IMR-90 (cell line): ENCODE measurements around the gene SLC35B4. TPM values are rescaled to one million over a fixed set of nuclear protein-coding genes. Genes with fewer than 3 reads are reported as not detected.
A peak's percentile ranks its signal among the peaks of the same experiment; 100 is the strongest.

Experiments
- ATAC-seq: fragments of 200-7000 bp; cut with Tn5 transposase; 2 replicates; pipeline ENCODE4 v1.9.1; 2020; ENCODE audit warnings: low read depth, mild to moderate bottlenecking, moderate library complexity
- BruUV-seq: library from RNA; stranded (reverse); fragments of 400-500 nt; replicated peaks from 2 replicates; lab custom pipeline; 2021; lab: Mats Ljungman, UMichigan
- CTCF ChIA-PET: fragments of 300-600 bp; formaldehyde crosslinking; extraction: SDS; loops from one replicate; lab custom pipeline; 2021; ENCODE audit warnings: antibody characterized with exemption; lab: Yijun Ruan, JAX
- POLR2A ChIA-PET: fragments of 300-600 bp; sonication (Branson Sonifier 250); formaldehyde crosslinking; loops from one replicate; lab custom pipeline; 2022; ENCODE audit warnings: antibody characterized with exemption; ENCODE audit not compliant: unreplicated experiment; lab: Charles Lee
- DNase-seq: peaks from one replicate; pipeline ENCODE4 v3.0.0; 2013
- H2AFZ ChIP-seq: replicated peaks from 2 replicates; pipeline ENCODE3; 2013; ENCODE audit warnings: low read length, mild to moderate bottlenecking; ENCODE audit not compliant: poor library complexity
- H2AK5ac ChIP-seq: 2 replicates; pipeline ENCODE4 v1.6.1; 2013; ENCODE audit warnings: low read depth, low read length, inconsistent platforms
- H2AK9ac ChIP-seq: replicated peaks from 2 replicates; pipeline ENCODE3; 2013; ENCODE audit warnings: mild to moderate bottlenecking, low read depth, low read length, moderate library complexity; ENCODE audit not compliant: poor library complexity
- H2BK120ac ChIP-seq: 2 replicates; pipeline ENCODE4 v1.6.1; 2013; ENCODE audit warnings: low read depth, low read length, inconsistent platforms
- H2BK15ac ChIP-seq: 3 replicates; pipeline ENCODE4 v1.6.1; 2013; ENCODE audit warnings: low read depth, low read length, inconsistent platforms
- H2BK20ac ChIP-seq: 2 replicates; pipeline ENCODE4 v1.6.1; 2013; ENCODE audit warnings: low read depth, mild to moderate bottlenecking, inconsistent platforms, low read length, moderate library complexity
- H2BK5ac ChIP-seq: 2 replicates; pipeline ENCODE4 v1.6.1; 2013; ENCODE audit warnings: mild to moderate bottlenecking, low read depth, low read length, inconsistent platforms; ENCODE audit not compliant: poor library complexity, severe bottlenecking
- H3K14ac ChIP-seq: replicated peaks from 2 replicates; pipeline ENCODE4 v1.6.1; 2013; ENCODE audit warnings: low read depth, low read length, inconsistent platforms
- H3K18ac ChIP-seq: 2 replicates; pipeline ENCODE4 v1.6.1; 2013; ENCODE audit warnings: low read depth, low read length, control low read depth
- H3K23ac ChIP-seq: 2 replicates; pipeline ENCODE4 v1.6.1; 2013; ENCODE audit warnings: low read depth, low read length, inconsistent platforms
- H3K27ac ChIP-seq: 2 replicates; pipeline ENCODE4 v1.5.1; 2013; ENCODE audit warnings: mild to moderate bottlenecking, control low read depth, low read length; ENCODE audit not compliant: insufficient read depth
- H3K27me3 ChIP-seq: 2 replicates; pipeline ENCODE4 v1.6.1; 2013; ENCODE audit warnings: low read length; ENCODE audit not compliant: control insufficient read depth, insufficient read depth
- H3K36me3 ChIP-seq: 2 replicates; pipeline ENCODE4 v1.6.1; 2013; ENCODE audit warnings: low read length, mixed read lengths; ENCODE audit not compliant: control insufficient read depth, insufficient read depth
- H3K4ac ChIP-seq: 2 replicates; pipeline ENCODE4 v1.6.1; 2013; ENCODE audit warnings: low read depth, low read length, inconsistent platforms
- H3K4me1 ChIP-seq: 2 replicates; pipeline ENCODE4 v1.6.1; 2013; ENCODE audit warnings: low read length, mixed read lengths; ENCODE audit not compliant: control insufficient read depth, insufficient read depth
- H3K4me2 ChIP-seq: 2 replicates; pipeline ENCODE4 v1.6.1; 2013; ENCODE audit warnings: low read depth, mild to moderate bottlenecking, control low read depth, low read length, moderate library complexity
- H3K4me3 ChIP-seq: 2 replicates; pipeline ENCODE4 v1.5.1; 2013; ENCODE audit warnings: low read depth, mild to moderate bottlenecking, control low read depth, low read length, moderate library complexity; ENCODE audit not compliant: insufficient read depth
- H3K56ac ChIP-seq: 2 replicates; pipeline ENCODE4 v1.6.1; 2013; ENCODE audit warnings: low read length, inconsistent platforms; ENCODE audit not compliant: insufficient read depth; ENCODE audit errors: extremely low read depth
- H3K79me1 ChIP-seq, 2 experiments: 2 replicates each; pipeline ENCODE4 v1.6.1; 2013; ENCODE audit warnings: low read length in 2 of 2, inconsistent platforms in 1 of 2, low read depth in 1 of 2
- H3K9ac ChIP-seq: 2 replicates; pipeline ENCODE4 v1.6.1; 2013; ENCODE audit warnings: low read depth, low read length, control low read depth
- H3K9me1 ChIP-seq: 2 replicates; pipeline ENCODE4 v1.6.1; 2013; ENCODE audit warnings: low read length, inconsistent platforms; ENCODE audit not compliant: insufficient read depth
- H3K9me3 ChIP-seq: 2 replicates; pipeline ENCODE4 v1.6.1; 2013; ENCODE audit warnings: low read length; ENCODE audit not compliant: control insufficient read depth, insufficient read depth
- H4K20me1 ChIP-seq: 2 replicates; pipeline ENCODE4 v1.6.1; 2013; ENCODE audit warnings: low read length, inconsistent platforms; ENCODE audit not compliant: insufficient read depth
- H4K5ac ChIP-seq: 2 replicates; pipeline ENCODE4 v1.6.1; 2013; ENCODE audit warnings: mild to moderate bottlenecking, low read depth, low read length, control low read depth
- H4K8ac ChIP-seq, 2 experiments: 2 replicates each; pipeline ENCODE4 v1.6.1; 2013; ENCODE audit warnings: low read depth in 2 of 2, low read length in 2 of 2, control low read depth in 1 of 2, inconsistent platforms in 1 of 2
- H4K91ac ChIP-seq: 2 replicates; pipeline ENCODE4 v1.6.1; 2013; ENCODE audit warnings: low read depth, low read length, inconsistent platforms; ENCODE audit not compliant: insufficient read depth
- CEBPB ChIP-seq: IDR thresholded peaks from 2 replicates; pipeline ENCODE4 v1.6.1; 2012; ENCODE audit warnings: low read depth, low read length, improper control_type of control experiment
- CHD1 ChIP-seq: IDR thresholded peaks from 2 replicates; pipeline ENCODE4 v1.6.1; 2012; ENCODE audit warnings: low read depth, low read length, improper control_type of control experiment
- MAZ ChIP-seq: IDR thresholded peaks from 2 replicates; pipeline ENCODE4 v1.6.1; 2012; ENCODE audit warnings: low read depth, mild to moderate bottlenecking, low read length, improper control_type of control experiment, moderate library complexity, borderline replicate concordance
- NFE2L2 ChIP-seq: fragments of 150-350 bp; IDR thresholded peaks from 2 replicates; pipeline ENCODE4 v1.6.1; 2016; ENCODE audit warnings: low read depth, mild to moderate bottlenecking, low read length
- RFX5 ChIP-seq: IDR thresholded peaks from 2 replicates; pipeline ENCODE4 v1.8.0; 2012; ENCODE audit warnings: low read depth, mild to moderate bottlenecking, low read length, moderate library complexity
- USF2 ChIP-seq: fragments of 150-350 bp; IDR thresholded peaks from 2 replicates; pipeline ENCODE4 v1.6.1; 2017; ENCODE audit warnings: mild to moderate bottlenecking, antibody characterized with exemption, low read length, low read depth
- WGBS, 2 experiments: methylation state at CpG; one replicate each; pipeline versions ENCODE4 v1.1.5 to v1.1.7; 2013; ENCODE audit warnings: missing lambda C conversion rate in 2 of 2; ENCODE audit not compliant: insufficient read length in 1 of 2; ENCODE audit errors: extremely low coverage in 2 of 2; 5-methylcytosine and 5-hydroxymethylcytosine counted together
- dilution Hi-C: fragments of 300-500 bp; cut with HindIII; formaldehyde crosslinking; loops from one replicate; pipeline ENCODE4 v1.14.3; 2018; ENCODE audit warnings: low sequenced_read_pairs; ENCODE audit not compliant: unreplicated experiment
- in situ Hi-C: fragments of 300-500 bp; cut with MboI; formaldehyde crosslinking; loops from 3 replicates; pipeline ENCODE4 v1.14.3; 2019; ENCODE audit warnings: low sequenced_read_pairs, inconsistent platforms, mixed read lengths
- intact Hi-C: fragments of 100-400 bp; cut with micrococcal nuclease; formaldehyde crosslinking; loops from 2 replicates; pipeline ENCODE4 v1.10.0; 2022
- polyA plus RNA-seq, 3 experiments: library from polyadenylated mRNA; depleted of rRNA; stranded (reverse); fragments of >200 nt; gene quantifications; 2 replicates each; pipeline ENCODE4 v1.2.3, GENCODE V29; 2012; ENCODE audit warnings: low replicate concordance in 1 of 3
- total RNA-seq: library from RNA; depleted of rRNA; stranded (reverse); fragments of >200 nt; gene quantifications from 2 replicates; pipeline ENCODE4 v1.2.3, GENCODE V29; 2012

The SLC35B4 gene
- total and polyA plus RNA-seq, 2 of the 4 experiments (the other 2 are of a cell fraction): 10.0 to 15.6 TPM

GRCh38 chr7:134365341-134366054 is 48.8 kb upstream of the SLC35B4 start:
- no peak overlapping the region for H3K4ac ChIP-seq
- H3K9ac ChIP-seq: no peak overlapping the region
- no peak overlapping the region; the same call in 1 of the 2 replicates for H3K4me2 ChIP-seq
- peak overlapping the region in 1 of 2 experiments; percentile 65; a peak in 1 of 4 replicates for H4K8ac ChIP-seq
- H3K18ac ChIP-seq: peak overlapping the region; percentile 80; the same call in 1 of the 2 replicates
- peak overlapping the region; percentile 38 for H2AFZ ChIP-seq
- no peaks in the 10 kb centered on the region; the same call in 1 of the 2 replicates for H3K27me3 ChIP-seq
- ChIA-PET CTCF (no interaction called here), POLR2A (no interaction called here)
- no peak overlapping the region for H2AK5ac ChIP-seq
- TF ChIP-seq USF2: no peak
- no peak for TF ChIP-seq RFX5
- TF ChIP-seq CEBPB: peak; percentile 60; the same call in 1 of the 2 replicates
- TF ChIP-seq NFE2L2: peak; percentile 15; the same call in 1 of the 2 replicates
- TF ChIP-seq CHD1: no peak
- no peak for TF ChIP-seq MAZ
- ATAC-seq (peak; percentile 43), DNase-seq (peak; percentile 47)
- peak overlapping the region; percentile 20; the same call in 1 of the 2 replicates for H4K91ac ChIP-seq
- peak overlapping the region; percentile 39; the same call in 1 of the 2 replicates for H2BK120ac ChIP-seq
- H4K20me1 ChIP-seq: no peaks in the 10 kb centered on the region
- 57% methylated on average over 3 of the region's 6 CpGs; no CpG with 5 or more reads in 1 of the 2 experiments for WGBS, 2 experiments
- peak overlapping the region; percentile 77 for H2BK5ac ChIP-seq
- H4K5ac ChIP-seq: peak overlapping the region; percentile 89; the same call in 1 of the 2 replicates
- H2BK15ac ChIP-seq: no peak overlapping the region
- no peaks in the 10 kb centered on the region for H3K79me1 ChIP-seq
- peaks cover 10% of the 10 kb centered on the region for H3K4me1 ChIP-seq
- no TSS peak for BruUV-seq
- H3K4me3 ChIP-seq: no peak overlapping the region
- peak overlapping the region; percentile 2; the same call in 1 of the 2 replicates for H2BK20ac ChIP-seq
- no peak overlapping the region for H3K56ac ChIP-seq
- H3K9me3 ChIP-seq: no peaks in the 10 kb centered on the region
- intact Hi-C loops: no loop called here
- H2AK9ac ChIP-seq: peak overlapping the region; percentile 35
- H3K23ac ChIP-seq: no peak overlapping the region
- H3K36me3 ChIP-seq: no peaks in the 10 kb centered on the region
- dilution Hi-C loops: no loop called here
- H3K27ac ChIP-seq: peak overlapping the region; percentile 61; the same call in 1 of the 2 replicates
- H3K9me1 ChIP-seq: no peaks in the 10 kb centered on the region
- in situ Hi-C loops: no loop called here
- no peak overlapping the region for H3K14ac ChIP-seq
